HCT116 (cell line): ENCODE data around the gene PARP6.

Experiments used
- EZH2 ChIP-seq: fragments of 200-600 bp; sonication (generic); IDR thresholded peaks from 2 replicates; pipeline ENCODE4 v1.6.1; 2017; ENCODE audit warnings: antibody characterized with exemption, mixed run types
- SIN3A ChIP-seq: IDR thresholded peaks from 2 replicates; pipeline ENCODE4 v1.6.1; 2012; ENCODE audit warnings: low read depth
- SP1 ChIP-seq: IDR thresholded peaks from 2 replicates; pipeline ENCODE4 v1.6.1; 2012; ENCODE audit warnings: low read depth
- TCF7L2 ChIP-seq: IDR thresholded peaks from 2 replicates; pipeline ENCODE4 v1.7.0; 2011; ENCODE audit warnings: borderline replicate concordance, inconsistent platforms; ENCODE audit not compliant: insufficient read depth, insufficient read length; ENCODE audit errors: extremely low read depth
- ZFX ChIP-seq: fragments of 450-650 bp; IDR thresholded peaks from 2 replicates; pipeline ENCODE4 v1.6.1; 2017
- ZNF274 ChIP-seq: fragments of 200-500 bp; sonication (Bioruptor generic); IDR thresholded peaks from 2 replicates; pipeline ENCODE4 v1.6.1; 2014; ENCODE audit warnings: mild to moderate bottlenecking, low read depth, low read length, inconsistent platforms
- TF ChIP-seq, protein P1 (sequence below), 3 experiments: fragments of 200-600 bp in 1 of 3; sonication (generic) in 1 of 3; IDR thresholded peaks in 2 of 3; conservative IDR thresholded peaks in 1 of 3; 2 replicates each; pipeline ENCODE4 v1.5.1; 2012 to 2017; ENCODE audit warnings: low read depth in 2 of 3, low read length in 2 of 3, antibody characterized with exemption in 1 of 3, borderline replicate concordance in 1 of 3, control low read depth in 1 of 3, mild to moderate bottlenecking in 1 of 3, mixed read lengths in 1 of 3, mixed run types in 1 of 3, moderate library complexity in 1 of 3; ENCODE audit not compliant: insufficient read depth in 1 of 3

DNA sequence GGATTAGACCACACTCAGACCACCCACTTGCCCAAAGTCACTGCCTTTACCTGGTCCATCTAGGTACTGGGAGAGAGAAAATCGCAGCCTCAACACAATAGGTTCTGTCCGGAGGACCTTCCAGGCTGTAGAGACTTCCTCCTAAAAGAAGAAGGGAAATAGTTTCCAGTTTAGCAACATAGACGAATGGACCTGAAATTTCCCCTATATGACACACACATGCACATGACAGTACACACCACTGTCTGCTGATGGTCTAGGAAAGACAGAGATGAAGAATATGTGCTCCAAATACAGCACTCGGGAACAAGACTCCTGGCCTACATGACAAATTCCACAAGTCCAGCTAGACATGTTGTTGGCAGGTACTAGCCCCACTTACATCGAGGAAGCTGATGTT, 7.3 kb downstream of the PARP6 start:
- TF ChIP-seq, protein P1, sequence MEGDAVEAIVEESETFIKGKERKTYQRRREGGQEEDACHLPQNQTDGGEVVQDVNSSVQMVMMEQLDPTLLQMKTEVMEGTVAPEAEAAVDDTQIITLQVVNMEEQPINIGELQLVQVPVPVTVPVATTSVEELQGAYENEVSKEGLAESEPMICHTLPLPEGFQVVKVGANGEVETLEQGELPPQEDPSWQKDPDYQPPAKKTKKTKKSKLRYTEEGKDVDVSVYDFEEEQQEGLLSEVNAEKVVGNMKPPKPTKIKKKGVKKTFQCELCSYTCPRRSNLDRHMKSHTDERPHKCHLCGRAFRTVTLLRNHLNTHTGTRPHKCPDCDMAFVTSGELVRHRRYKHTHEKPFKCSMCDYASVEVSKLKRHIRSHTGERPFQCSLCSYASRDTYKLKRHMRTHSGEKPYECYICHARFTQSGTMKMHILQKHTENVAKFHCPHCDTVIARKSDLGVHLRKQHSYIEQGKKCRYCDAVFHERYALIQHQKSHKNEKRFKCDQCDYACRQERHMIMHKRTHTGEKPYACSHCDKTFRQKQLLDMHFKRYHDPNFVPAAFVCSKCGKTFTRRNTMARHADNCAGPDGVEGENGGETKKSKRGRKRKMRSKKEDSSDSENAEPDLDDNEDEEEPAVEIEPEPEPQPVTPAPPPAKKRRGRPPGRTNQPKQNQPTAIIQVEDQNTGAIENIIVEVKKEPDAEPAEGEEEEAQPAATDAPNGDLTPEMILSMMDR (IDR thresholded peaks at IDR 0.05 in 2 of 3, conservative IDR thresholded peaks at IDR 0.05 in 1 of 3; ENCODE audit: borderline replicate concordance in 1 of 3, insufficient read depth in 1 of 3, low read depth in 2 of 3, low read length in 2 of 3), result no peak
- no peak for TF ChIP-seq ZFX
- no peak for TF ChIP-seq ZNF274
- no peak for TF ChIP-seq TCF7L2
- no peak for TF ChIP-seq EZH2
- TF ChIP-seq SP1, result no peak
- TF ChIP-seq SIN3A, result no peak
